ENCODE results near the gene TYMS.

GRCh38 chr18:644395-645004, 13.0 kb upstream of the TYMS start:
- TF ChIP-seq CTCF (IDR thresholded peaks at IDR 0.05 in 2 of 3, conservative IDR thresholded peaks at IDR 0.05 in 1 of 3; ENCODE audit: control insufficient read depth in 2 of 3, extremely low read depth in 1 of 3, insufficient read depth in 1 of 3, low read depth in 3 of 3, low read length in 3 of 3) (no peak), ZZZ3 (IDR thresholded peaks at IDR 0.05; ENCODE audit: control insufficient read depth, insufficient read length, low read depth) (no peak), RFX5 (IDR thresholded peaks at IDR 0.05; ENCODE audit: low read depth, low read length) (no peak), ESRRA (IDR thresholded peaks at IDR 0.05; ENCODE audit: low read length) (no peak), EZH2 (IDR thresholded peaks at IDR 0.05; ENCODE audit: borderline replicate concordance, control insufficient read depth, low read depth, low read length) (no peak), HDAC6 (IDR thresholded peaks at IDR 0.05; ENCODE audit: unreplicated experiment) (no peak), POLR2A (IDR thresholded peaks at IDR 0.05; ENCODE audit: low read depth, low read length) (no peak)

All from GM12878 (cell line).